ENCODE measurements around the gene PFKFB3.
"Not testable (repeated sequence)": the region's sequence is repeated elsewhere in the genome, so short reads cannot be mapped to it uniquely, and the experiment has no call there.

The PFKFB3 gene

DNA sequence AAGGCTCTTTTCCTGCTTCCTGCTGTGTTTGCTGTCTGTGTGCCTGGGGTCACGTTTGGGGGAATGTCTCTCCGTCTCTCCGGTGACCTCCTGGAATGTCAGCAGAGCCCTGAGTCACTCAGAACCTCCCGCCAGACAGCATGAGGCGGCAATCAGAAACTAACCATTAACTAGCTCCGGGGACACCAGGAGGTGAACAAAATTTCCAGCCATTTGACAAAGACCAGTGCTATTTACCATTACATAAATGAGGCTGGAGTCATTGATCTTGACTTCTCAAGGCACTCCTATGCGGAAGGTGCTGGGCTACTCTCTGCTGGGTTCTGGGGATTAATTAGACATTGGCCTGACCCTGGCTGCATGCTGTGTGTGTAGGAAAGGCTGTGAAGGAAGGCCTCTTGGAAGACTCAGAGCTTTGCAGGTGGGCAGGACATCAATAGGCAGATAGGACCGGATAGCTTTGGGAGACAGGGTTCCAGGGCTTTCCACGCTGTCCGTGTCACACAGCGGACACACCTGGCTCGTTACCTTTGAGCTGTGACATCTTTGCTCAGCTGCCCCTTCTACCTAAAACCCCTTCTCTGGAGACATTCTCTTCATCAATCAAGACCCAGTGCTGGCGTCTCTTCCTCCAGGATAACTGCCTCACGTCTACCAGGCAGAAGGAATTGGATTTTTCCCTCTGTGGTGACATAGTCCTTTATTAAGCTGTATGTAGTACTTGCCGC is 77.0 kb downstream of the PFKFB3 start:
- Mint-ChIP-seq H3K4me1 (peaks cover 28% of the 10 kb centered on the region), H3K36me3 (ENCODE audit: low read depth) (no peaks in the 10 kb centered on the region), H3K27me3 (ENCODE audit: low read depth) (peaks cover 5% of the 10 kb centered on the region), H3K27ac (peak overlapping the region; percentile 71 to 91 (median 86)), H3K9me3 (no peaks in the 10 kb centered on the region), H3K4me3 (no peak overlapping the region)
- TF ChIP-seq, protein P1, sequence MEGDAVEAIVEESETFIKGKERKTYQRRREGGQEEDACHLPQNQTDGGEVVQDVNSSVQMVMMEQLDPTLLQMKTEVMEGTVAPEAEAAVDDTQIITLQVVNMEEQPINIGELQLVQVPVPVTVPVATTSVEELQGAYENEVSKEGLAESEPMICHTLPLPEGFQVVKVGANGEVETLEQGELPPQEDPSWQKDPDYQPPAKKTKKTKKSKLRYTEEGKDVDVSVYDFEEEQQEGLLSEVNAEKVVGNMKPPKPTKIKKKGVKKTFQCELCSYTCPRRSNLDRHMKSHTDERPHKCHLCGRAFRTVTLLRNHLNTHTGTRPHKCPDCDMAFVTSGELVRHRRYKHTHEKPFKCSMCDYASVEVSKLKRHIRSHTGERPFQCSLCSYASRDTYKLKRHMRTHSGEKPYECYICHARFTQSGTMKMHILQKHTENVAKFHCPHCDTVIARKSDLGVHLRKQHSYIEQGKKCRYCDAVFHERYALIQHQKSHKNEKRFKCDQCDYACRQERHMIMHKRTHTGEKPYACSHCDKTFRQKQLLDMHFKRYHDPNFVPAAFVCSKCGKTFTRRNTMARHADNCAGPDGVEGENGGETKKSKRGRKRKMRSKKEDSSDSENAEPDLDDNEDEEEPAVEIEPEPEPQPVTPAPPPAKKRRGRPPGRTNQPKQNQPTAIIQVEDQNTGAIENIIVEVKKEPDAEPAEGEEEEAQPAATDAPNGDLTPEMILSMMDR (IDR thresholded peaks at IDR 0.05; ENCODE audit: unreplicated experiment in 3 of 3), result no peak

DNA sequence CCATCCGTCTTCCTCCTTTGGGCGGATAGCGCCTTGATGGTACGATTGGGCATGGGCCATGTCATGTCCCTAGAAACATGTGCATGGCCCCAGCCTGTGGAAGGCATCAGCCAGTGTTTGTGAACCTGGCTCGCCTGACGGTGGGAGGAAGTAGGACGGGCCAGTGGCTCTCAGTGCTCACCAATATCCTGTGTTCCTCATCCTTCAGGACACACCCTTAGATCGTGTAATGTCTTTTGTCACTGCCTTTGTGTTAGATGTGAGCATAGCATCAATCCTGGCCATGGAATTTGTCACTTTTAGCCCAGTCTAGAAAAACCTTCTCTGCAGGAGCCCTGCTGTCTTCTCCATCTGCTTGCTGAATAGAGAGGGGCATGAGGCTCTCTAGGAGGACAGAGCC is 77.6 kb downstream of the PFKFB3 start:
- Mint-ChIP-seq H3K27me3 (ENCODE audit: low read depth) (peaks cover 5% of the 10 kb centered on the region), H3K9me3 (no peaks in the 10 kb centered on the region), H3K27ac (peak overlapping the region; percentile 71 to 91 (median 86)), H3K4me1 (peaks cover 28% of the 10 kb centered on the region), H3K4me3 (no peak overlapping the region), H3K36me3 (ENCODE audit: low read depth) (no peaks in the 10 kb centered on the region)
- TF ChIP-seq, protein P1 (IDR thresholded peaks at IDR 0.05; ENCODE audit: unreplicated experiment in 3 of 3), result no peak

DNA sequence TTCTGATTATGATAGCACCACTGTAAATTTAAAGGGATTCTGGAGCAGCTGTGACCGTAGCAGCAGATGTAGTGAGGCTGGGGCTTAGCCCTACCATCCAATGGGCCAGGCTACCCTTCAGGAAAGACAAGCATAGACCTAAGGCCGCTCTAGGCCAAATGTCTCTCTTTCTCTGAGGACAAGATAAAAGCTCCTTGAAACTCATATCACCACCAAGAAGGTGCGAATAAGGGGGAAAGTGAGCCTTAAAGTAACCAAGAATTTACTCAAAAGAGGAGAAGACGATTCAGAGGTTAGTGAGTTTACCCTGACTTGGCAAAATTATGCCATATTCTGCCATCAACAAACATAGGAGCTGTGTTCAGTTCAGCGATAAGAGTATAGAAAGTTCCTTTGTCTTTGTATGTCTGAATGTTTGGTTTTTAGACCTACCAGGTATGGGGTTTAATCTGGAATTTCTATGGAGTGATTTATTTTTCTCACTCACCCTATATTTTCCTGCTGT is 79.8 kb downstream of the PFKFB3 start:
- Mint-ChIP-seq H3K4me1 (peaks cover 16% of the 10 kb centered on the region), H3K27me3 (ENCODE audit: low read depth) (no peaks in the 10 kb centered on the region), H3K9me3 (peaks cover 3% of the 10 kb centered on the region), H3K27ac (no peak overlapping the region), H3K4me3 (no peak overlapping the region), H3K36me3 (ENCODE audit: low read depth) (peaks cover 3% of the 10 kb centered on the region)
- TF ChIP-seq, protein P1 (IDR thresholded peaks at IDR 0.05; ENCODE audit: unreplicated experiment in 3 of 3), result no peak

DNA sequence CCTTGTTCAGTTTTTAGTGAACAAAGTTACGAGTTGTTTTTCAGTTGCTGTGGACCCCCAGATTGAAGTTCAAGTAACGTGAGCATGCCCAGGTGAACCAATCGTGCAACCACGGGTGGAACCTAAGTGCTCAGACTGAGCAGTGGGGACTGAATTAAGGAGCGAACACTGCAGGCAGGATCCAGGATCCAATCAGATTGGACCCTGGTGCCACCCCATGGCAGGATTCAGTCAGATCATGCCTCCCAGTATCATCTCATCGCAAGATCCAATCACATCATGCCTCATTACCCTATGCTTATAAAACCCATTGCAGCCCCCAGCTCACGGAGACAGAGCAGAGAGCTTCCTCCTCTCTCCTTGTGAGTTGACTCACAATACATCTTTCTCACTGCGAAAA is 80.9 kb downstream of the PFKFB3 start:
- peaks cover 3% of the 10 kb centered on the region for H3K36me3 Mint-ChIP-seq (ENCODE audit: low read depth)
- no peak overlapping the region for H3K27ac Mint-ChIP-seq
- H3K9me3 Mint-ChIP-seq, result peaks cover 3% of the 10 kb centered on the region
- H3K27me3 Mint-ChIP-seq (ENCODE audit: low read depth), result no peaks in the 10 kb centered on the region
- H3K4me3 Mint-ChIP-seq, result no peak overlapping the region
- H3K4me1 Mint-ChIP-seq, result peaks cover 16% of the 10 kb centered on the region
- TF ChIP-seq, protein P1 (IDR thresholded peaks at IDR 0.05; ENCODE audit: unreplicated experiment in 3 of 3), result no peak

DNA sequence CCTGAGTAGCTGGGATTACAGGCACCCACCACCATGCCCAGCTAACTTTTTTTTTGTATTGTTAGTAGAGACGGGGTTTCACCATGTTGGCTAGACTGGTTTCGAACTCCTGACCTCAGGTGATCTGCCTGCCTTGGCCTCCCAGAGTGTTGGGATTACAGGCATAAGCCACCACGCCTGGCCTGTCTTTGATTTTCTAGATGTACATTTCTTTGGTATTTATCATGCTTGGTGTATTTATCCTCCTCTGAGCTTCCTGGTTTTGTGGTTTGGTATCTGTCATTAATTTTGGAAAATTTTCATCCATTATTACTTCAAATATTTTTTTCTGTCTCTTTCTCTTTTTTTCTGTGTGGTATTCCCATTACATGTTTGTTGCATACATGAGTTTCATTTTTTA is 87.9 kb downstream of the PFKFB3 start:
- H3K27me3 Mint-ChIP-seq (ENCODE audit: low read depth); H3K36me3 Mint-ChIP-seq (ENCODE audit: low read depth); H3K4me3 Mint-ChIP-seq; H3K27ac Mint-ChIP-seq: not testable (repeated sequence)
- H3K4me1 Mint-ChIP-seq, result peaks cover 13% of the 10 kb centered on the region
- H3K9me3 Mint-ChIP-seq, result peaks cover 16% of the 10 kb centered on the region

DNA sequence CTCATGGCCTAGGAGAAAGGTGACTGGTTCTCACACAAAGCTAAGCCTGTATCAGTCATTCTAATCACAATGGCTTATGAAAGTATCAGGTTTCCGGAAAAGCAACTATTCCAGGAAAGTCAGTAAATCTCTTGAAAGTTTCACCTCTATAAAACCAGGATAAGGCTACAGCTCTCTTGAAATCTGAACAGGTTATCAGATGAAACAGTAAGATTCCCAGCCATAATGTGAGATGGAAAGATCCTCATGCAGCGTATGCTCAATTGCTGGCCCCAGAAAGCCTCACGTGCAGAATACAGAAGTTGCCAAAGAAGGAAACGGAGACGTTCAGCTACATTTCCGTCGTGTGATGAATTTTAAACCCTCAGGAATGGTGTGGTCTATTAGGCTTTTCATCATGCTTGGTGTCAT is 90.0 kb downstream of the PFKFB3 start:
- Mint-ChIP-seq H3K27ac (peak overlapping the region; percentile 21 to 81 (median 80)), H3K4me1 (peaks cover 29% of the 10 kb centered on the region), H3K9me3 (peaks cover 13% of the 10 kb centered on the region)

DNA sequence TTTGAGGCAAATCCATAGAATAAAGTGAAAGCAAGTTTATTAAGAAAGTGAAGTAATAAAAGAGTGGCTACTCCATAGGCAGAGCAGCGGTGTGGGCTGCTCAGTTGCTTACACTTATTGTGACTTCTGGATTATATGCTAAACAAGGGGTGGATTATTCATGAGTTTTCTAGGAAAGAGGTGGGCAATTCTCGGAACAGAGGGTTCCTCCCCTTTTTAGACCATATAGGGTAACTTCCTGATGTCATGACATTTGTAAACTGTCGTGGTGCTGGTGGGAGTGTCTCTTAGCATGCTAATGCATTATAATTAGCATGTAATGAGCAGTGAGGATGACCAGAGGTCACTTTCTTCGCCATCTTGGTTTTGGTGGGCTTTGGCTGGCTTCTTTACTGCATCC is 93.7 kb downstream of the PFKFB3 start:
- H3K27ac Mint-ChIP-seq, result peak overlapping the region; percentile 17 to 75 (median 74)
- peaks cover 43% of the 10 kb centered on the region for H3K4me1 Mint-ChIP-seq
- not testable (repeated sequence) for H3K36me3 Mint-ChIP-seq (ENCODE audit: low read depth); H3K4me3 Mint-ChIP-seq; H3K27me3 Mint-ChIP-seq (ENCODE audit: low read depth)
- peaks cover 13% of the 10 kb centered on the region for H3K9me3 Mint-ChIP-seq

More for the DNA sequence above, 90.0 kb downstream of the PFKFB3 start:
- Mint-ChIP-seq H3K27me3 (ENCODE audit: low read depth) (no peaks in the 10 kb centered on the region), H3K4me3 (no peak overlapping the region), H3K36me3 (ENCODE audit: low read depth) (peaks cover 4% of the 10 kb centered on the region)
- TF ChIP-seq, protein P1 (IDR thresholded peaks at IDR 0.05; ENCODE audit: unreplicated experiment in 3 of 3), result no peak
